ENCODE measurements around the gene HAND1.

Gene HAND1

GRCh38 chr5:154486427-154486866 lies 8.4 kb upstream of the HAND1 start:
- peak overlapping the region in 1 of 2 donors; percentile 43 for H3K4me3 Mint-ChIP-seq
- peaks cover 58% of the 10 kb centered on the region for H3K4me1 Mint-ChIP-seq
- H3K27me3 Mint-ChIP-seq: peaks cover 87% of the 10 kb centered on the region
- ATAC-seq (no peak), DNase-seq (no peak)
- no peak overlapping the region for H3K27ac Mint-ChIP-seq
- H3K9me3 Mint-ChIP-seq: no peaks in the 10 kb centered on the region

GRCh38 chr5:154485850-154486426 lies 7.9 kb upstream of the HAND1 start:
- Mint-ChIP-seq H3K4me1 (peaks cover 64% of the 10 kb centered on the region), H3K27me3 (peaks cover 87% of the 10 kb centered on the region), H3K9me3 (no peaks in the 10 kb centered on the region), H3K4me3 (peak overlapping the region in 1 of 2 donors; percentile 43), H3K27ac (no peak overlapping the region)
- no peak for ATAC-seq
- no peak for DNase-seq

DNA sequence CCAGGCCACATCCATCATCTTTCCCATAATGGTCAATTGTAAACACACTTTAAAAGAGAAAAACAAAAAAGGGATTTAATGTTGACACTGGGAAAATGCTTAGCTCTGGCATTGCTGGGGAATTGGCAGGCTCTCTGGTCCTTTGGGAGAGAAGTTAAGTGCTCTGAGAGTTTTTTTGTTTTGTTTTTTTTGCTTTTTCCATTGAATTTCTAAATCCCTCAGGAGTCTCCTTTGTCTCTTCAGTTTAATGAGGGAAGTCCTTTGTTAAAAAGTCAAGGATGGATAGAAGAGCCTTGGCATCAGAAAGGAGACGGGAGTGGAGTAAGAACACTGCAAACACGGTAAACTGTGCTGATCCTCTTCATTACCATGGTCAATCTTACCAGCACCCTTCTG lies 7.1 kb upstream of the HAND1 start:
- Mint-ChIP-seq H3K4me3 (no peak overlapping the region), H3K27me3 (peaks cover 87% of the 10 kb centered on the region), H3K4me1 (peaks cover 70% of the 10 kb centered on the region), H3K9me3 (no peaks in the 10 kb centered on the region), H3K27ac (no peak overlapping the region)
- no peak for ATAC-seq
- DNase-seq: no peak

GRCh38 chr5:154484393-154485095 lies 6.5 kb upstream of the HAND1 start:
- H3K9me3 Mint-ChIP-seq: no peaks in the 10 kb centered on the region
- ATAC-seq (no peak), DNase-seq (no peak)
- no peak overlapping the region for H3K27ac Mint-ChIP-seq
- peaks cover 75% of the 10 kb centered on the region for H3K4me1 Mint-ChIP-seq
- H3K4me3 Mint-ChIP-seq: no peak overlapping the region
- H3K27me3 Mint-ChIP-seq: peaks cover 87% of the 10 kb centered on the region

GRCh38 chr5:154483654-154484392 lies 5.8 kb upstream of the HAND1 start:
- Mint-ChIP-seq H3K9me3 (no peaks in the 10 kb centered on the region), H3K4me3 (no peak overlapping the region), H3K4me1 (peaks cover 80% of the 10 kb centered on the region), H3K27me3 (peaks cover 87% of the 10 kb centered on the region), H3K27ac (no peak overlapping the region)
- DNase-seq: no peak
- ATAC-seq: no peak

DNA sequence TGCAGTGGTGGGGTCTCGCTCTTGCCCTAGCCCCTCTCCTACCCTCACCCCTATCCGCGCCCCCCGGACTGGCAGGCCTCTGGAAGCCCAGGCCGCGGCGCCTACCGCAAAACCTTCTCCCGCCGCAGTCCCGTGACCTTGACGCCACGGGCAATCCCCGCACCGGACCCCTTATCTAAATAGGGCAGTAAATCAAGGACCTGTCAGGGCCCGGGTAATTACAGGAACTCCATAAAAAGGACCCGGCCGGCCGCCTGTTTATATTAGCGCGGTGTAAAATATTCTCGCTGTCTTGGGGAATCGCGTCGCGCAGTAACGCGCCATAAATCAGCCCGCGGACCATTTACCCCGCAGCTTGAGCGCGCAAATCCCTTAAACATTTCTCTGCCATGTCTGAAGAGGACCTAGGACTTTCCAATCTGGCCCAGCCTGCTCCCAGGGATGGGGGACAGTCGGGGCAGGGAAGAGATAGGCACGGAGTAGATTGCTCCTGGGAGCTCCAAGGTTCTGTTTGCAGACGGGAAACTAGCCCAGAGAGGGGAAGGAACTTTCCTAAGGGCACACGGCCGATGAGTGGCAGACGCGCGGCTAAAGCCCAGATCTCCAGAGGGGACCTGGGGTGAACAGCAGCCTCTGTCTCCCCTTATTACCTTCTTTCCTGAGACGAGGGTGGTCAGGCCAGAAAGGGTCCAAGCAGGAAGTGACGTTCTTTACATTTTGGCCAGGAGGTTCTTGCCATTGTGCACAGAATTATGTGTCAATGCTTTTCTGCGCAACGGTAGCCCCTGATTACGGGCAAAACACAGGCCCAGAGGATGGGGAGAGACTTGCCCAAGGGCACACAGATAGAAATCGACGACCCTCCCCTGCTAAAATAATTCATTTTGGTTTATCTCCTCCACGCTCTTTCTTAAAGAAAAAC lies 4.8 kb upstream of the HAND1 start:
- H3K4me3 Mint-ChIP-seq: peak overlapping the region in 1 of 2 donors; percentile 58
- ATAC-seq: no peak

DNA sequence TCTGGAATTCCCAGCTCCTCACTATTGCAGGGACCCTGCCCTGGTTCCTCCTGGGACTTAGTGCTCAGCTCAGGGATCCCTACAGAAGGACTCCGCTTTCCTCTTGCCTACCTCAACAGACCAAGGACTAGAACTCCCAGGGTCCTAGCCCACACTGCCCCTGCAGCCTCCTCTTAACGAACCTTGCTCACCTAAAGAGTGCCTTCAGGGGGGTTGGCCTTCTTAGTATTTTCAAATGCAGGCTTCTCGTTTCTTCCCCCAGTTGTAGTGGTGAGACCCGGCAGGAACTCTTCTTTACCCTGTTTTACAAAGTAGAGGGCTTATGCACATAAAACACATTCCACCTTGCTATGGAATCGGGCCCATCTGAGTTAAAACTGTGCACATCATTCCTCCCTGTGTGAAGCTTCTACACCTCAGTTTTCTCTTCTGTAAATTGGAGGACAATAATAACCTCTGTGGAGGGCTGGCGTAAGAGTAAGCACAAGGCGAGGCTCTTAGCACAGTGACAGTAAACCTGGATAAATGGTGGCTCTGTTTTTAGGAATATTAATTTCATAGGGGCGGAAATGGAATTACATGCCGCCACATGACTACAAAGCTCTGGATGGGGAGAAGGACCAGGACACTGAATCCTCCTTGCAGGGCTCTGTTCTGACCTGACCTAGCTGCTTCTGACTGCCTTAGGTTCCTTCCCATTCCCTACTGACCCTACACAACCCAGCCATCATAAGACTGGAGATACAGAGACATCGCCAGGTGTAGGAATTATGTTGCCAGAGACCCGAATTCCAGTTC lies 3.8 kb upstream of the HAND1 start:
- H3K4me1 Mint-ChIP-seq: peaks cover 80% of the 10 kb centered on the region
- no peak overlapping the region for H3K27ac Mint-ChIP-seq

More for the DNA sequence above, 4.8 kb upstream of the HAND1 start:
- Mint-ChIP-seq H3K9me3 (no peaks in the 10 kb centered on the region), H3K4me1 (peaks cover 80% of the 10 kb centered on the region), H3K27me3 (peaks cover 90% of the 10 kb centered on the region), H3K27ac (no peak overlapping the region)
- DNase-seq: no peak

GRCh38 chr5:154480847-154481246 lies 2.8 kb upstream of the HAND1 start:
- peak; percentile 40 for ATAC-seq
- H3K27ac Mint-ChIP-seq: no peak overlapping the region
- H3K27me3 Mint-ChIP-seq: peaks cover 96% of the 10 kb centered on the region
- peaks cover 80% of the 10 kb centered on the region for H3K4me1 Mint-ChIP-seq
- no peak overlapping the region for H3K4me3 Mint-ChIP-seq
- no peaks in the 10 kb centered on the region for H3K9me3 Mint-ChIP-seq
- DNase-seq: no peak

More for the DNA sequence above, 3.8 kb upstream of the HAND1 start:
- Mint-ChIP-seq H3K4me3 (no peak overlapping the region), H3K27me3 (peaks cover 96% of the 10 kb centered on the region), H3K9me3 (no peaks in the 10 kb centered on the region)
- ATAC-seq: no peak
- no peak for DNase-seq

DNA sequence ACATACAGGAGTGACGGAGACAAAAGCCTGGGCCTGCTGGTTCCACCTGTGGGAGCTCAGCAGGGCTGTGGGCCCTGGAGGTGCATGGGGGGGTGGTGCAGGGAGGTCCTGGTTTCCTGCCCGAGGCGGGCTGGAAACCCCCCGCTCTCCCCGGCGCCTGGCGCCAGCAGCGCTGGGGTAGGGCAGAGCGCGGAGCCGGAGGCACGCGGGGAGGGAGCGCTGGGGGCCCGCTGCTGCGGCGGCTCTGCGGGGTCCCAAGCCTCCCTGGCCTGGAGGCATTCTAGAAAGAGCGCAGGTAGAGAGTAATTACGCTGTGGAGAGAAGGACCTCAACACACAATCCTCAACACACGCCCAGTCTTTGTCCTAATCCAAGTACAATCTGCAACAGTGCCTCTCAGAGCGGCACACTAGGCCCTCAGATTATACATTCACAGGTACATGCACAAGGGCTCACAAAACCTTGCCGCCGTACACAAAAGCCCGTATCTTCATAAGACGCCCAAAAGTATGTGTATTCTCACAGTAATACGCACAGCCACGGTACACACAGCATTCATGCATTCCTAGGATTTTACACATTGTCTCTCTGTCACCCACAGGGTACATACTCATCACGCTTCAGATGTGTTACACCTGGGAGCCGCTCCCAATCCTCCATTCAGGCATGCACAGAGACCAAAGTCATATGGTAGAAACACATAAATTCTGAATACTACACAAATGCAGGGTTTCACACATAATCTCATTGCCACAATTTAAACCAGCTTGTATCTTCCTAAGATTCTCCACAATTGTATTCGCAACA lies 2.1 kb upstream of the HAND1 start:
- Mint-ChIP-seq H3K27me3 (peaks cover 96% of the 10 kb centered on the region), H3K27ac (peak overlapping the region in 1 of 2 donors; percentile 90), H3K4me1 (peaks cover 80% of the 10 kb centered on the region), H3K4me3 (peak overlapping the region in 1 of 2 donors; percentile 75), H3K9me3 (no peaks in the 10 kb centered on the region)
- ATAC-seq (peak; percentile 60), DNase-seq (no peak)

DNA sequence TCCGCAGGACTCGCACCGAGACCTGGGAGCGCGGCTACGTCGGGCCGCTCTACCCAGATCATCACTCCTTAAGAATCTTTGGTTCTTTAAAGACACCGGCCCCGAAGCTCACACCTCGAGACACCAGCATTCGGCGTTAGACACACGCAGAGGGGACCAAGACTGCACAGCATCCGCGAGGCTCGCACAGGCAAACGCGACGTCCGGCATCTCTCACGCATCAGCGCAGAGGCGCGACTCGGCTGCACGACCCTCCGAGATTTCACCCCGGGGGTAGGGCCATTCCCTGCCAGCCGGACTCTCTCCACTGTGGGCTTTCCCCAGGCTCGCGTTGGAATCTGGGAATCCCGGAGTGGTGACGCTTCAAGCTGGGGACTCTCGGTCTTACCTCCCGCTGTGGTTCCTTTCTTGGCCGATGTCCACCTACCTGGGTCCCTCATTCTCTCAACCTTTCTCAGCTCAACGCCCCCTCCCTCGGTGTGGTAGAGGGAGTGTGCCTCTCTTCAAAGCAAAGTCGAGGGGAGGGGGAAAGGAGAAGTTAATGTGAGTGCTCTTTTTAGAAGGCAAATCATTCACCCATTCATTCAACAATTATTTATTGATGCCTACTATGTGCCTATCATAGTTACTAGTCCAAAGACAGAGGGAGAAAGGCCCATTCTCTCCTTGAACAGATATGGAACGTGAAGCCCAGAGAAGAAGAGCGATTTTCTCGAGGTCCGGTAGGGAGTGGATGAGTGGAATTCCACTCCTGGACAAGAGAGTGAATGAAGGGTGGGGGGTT lies 1.3 kb upstream of the HAND1 start:
- H3K27me3 Mint-ChIP-seq: peaks cover 96% of the 10 kb centered on the region
- H3K27ac Mint-ChIP-seq: peak overlapping the region in 1 of 2 donors; percentile 90
- ATAC-seq (no peak), DNase-seq (no peak)
- no peaks in the 10 kb centered on the region for H3K9me3 Mint-ChIP-seq
- peaks cover 84% of the 10 kb centered on the region for H3K4me1 Mint-ChIP-seq
- H3K4me3 Mint-ChIP-seq: peak overlapping the region; percentile 5 to 75

DNA sequence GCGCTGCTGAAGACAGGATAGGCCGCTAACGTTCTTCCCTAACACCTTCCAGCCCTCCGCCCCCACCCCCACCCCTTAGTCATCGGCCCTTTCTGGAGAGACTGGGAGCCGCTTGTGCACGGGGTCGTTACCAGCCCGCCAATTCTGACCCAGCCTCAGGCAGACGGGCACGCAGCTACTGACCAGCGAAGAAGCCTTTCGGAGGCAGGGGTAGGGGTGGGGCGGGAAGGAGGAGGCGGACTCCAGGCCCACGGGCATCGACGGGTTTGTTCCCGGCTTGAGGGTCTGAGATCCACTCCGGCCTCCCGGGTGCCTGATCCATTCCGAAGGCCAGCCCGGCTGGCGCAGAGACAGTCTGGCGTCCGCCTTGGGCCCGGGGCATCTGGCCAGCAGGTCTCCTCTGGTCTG lies 729 bp upstream of the HAND1 start:
- peaks cover 84% of the 10 kb centered on the region for H3K4me1 Mint-ChIP-seq
- DNase-seq: no peak
- peaks cover 96% of the 10 kb centered on the region for H3K27me3 Mint-ChIP-seq
- no peak overlapping the region for H3K27ac Mint-ChIP-seq
- no peak for ATAC-seq
- H3K9me3 Mint-ChIP-seq: no peaks in the 10 kb centered on the region
- H3K4me3 Mint-ChIP-seq: no peak overlapping the region

- Mint-ChIP-seq H3K4me3 (peak overlapping the region; percentile 9 to 40), H3K4me1 (peaks cover 84% of the 10 kb centered on the region)
- no peak for ATAC-seq
Observed at GRCh38 chr5:154477382-154478223, 424 bp downstream of the HAND1 start.

More at GRCh38 chr5:154477382-154478223, 424 bp downstream of the HAND1 start:
- Mint-ChIP-seq H3K27ac (no peak overlapping the region), H3K27me3 (peaks cover 96% of the 10 kb centered on the region), H3K9me3 (no peaks in the 10 kb centered on the region)
- DNase-seq: no peak
